ENCODE data around the gene FYN. TPM values are rescaled to one million over a fixed set of nuclear protein-coding genes. Genes with fewer than 3 reads are reported as not detected.

FYN gene
- total RNA-seq, 1 donor, result 91.9 TPM

GRCh38 chr6:111823012-111823411 lies 50.2 kb downstream of the FYN start:
- TF ChIP-seq, protein P1, sequence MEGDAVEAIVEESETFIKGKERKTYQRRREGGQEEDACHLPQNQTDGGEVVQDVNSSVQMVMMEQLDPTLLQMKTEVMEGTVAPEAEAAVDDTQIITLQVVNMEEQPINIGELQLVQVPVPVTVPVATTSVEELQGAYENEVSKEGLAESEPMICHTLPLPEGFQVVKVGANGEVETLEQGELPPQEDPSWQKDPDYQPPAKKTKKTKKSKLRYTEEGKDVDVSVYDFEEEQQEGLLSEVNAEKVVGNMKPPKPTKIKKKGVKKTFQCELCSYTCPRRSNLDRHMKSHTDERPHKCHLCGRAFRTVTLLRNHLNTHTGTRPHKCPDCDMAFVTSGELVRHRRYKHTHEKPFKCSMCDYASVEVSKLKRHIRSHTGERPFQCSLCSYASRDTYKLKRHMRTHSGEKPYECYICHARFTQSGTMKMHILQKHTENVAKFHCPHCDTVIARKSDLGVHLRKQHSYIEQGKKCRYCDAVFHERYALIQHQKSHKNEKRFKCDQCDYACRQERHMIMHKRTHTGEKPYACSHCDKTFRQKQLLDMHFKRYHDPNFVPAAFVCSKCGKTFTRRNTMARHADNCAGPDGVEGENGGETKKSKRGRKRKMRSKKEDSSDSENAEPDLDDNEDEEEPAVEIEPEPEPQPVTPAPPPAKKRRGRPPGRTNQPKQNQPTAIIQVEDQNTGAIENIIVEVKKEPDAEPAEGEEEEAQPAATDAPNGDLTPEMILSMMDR (IDR thresholded peaks at IDR 0.05; ENCODE audit: insufficient read depth, low read length), result no peak
- DNase-seq (ENCODE audit: low read depth), result no peak
- no peak overlapping the region for H3K4me3 ChIP-seq (ENCODE audit: low read depth, low read length)

- TF ChIP-seq, protein P1 (IDR thresholded peaks at IDR 0.05; ENCODE audit: insufficient read depth, low read length), result no peak
- no peak overlapping the region for H3K4me3 ChIP-seq (ENCODE audit: low read depth, low read length)
- DNase-seq (ENCODE audit: low read depth), result no peak
These were observed 53.8 kb downstream of the FYN start for GRCh38 chr6:111819458-111819857.

DNA sequence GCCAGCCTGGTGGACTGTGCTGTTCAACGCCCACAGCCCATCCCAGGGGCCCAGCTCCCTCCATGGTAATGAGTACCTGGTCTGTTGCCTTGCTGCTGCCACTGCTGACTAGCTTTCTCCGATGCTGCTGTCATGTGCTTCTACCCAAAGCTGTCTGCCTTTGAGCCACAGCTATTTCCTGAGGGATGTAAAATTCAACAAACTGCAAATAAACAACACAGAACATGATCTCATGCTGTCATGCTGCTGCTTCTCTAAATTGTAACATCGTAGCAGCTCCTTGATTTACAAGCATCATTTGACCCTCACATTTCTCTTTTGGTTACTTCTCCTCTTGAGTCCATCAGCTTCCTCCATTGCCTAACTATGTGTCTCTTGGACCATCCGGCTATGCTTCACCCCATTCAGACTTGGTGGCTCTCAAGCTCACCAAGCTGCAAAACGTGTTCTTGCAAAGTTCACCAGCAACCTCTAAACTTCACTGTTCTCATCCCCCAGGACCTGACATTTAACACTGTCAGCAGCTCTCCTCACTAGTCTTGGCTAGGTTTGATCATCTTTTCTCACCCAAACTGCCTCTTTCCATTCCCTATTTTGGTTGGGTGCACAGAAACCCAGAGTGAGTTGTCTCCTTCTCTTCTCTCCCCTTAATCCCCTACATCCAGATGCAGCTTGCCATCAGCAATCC lies 54.6 kb downstream of the FYN start:
- no peak overlapping the region for H3K4me3 ChIP-seq (ENCODE audit: low read depth, low read length)
- TF ChIP-seq, protein P1 (IDR thresholded peaks at IDR 0.05; ENCODE audit: insufficient read depth, low read length), result no peak
- DNase-seq (ENCODE audit: low read depth), result no peak

DNA sequence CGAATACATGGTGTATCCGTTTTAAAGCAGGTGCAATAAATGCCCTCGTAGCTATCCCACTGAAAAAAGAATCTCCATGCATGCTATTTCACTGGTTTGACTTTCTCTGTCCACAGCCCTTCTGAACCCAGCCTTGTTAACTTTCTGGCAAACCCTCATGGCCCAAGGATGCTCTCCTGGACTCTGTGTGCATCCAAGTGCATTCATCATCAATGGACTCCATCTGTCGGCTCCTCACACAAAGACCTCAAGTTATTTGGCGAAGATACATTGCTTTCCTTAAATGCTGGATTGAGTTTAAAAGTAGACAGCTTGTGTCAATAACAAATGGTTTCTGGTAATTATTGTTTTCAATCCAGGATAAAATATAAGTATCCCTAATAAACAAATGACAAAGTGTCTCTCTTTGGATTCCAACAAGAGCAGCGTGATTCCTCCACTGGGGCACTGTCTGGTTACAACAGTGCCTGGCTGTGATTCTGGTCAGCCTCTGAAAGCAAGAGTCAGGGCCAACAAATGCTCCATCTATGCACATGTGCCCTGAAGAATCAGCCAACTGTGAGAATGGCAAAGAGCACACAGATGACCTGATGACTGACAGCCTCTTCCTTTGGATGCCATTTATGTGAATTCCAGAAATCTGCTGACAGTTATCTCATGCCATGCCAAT lies 55.7 kb downstream of the FYN start:
- DNase-seq (ENCODE audit: low read depth), result no peak
- TF ChIP-seq, protein P1 (IDR thresholded peaks at IDR 0.05; ENCODE audit: insufficient read depth, low read length), result no peak
- no peak overlapping the region for H3K4me3 ChIP-seq (ENCODE audit: low read depth, low read length)

- no peak overlapping the region for H3K4me3 ChIP-seq (ENCODE audit: low read depth, low read length)
- TF ChIP-seq, protein P1 (IDR thresholded peaks at IDR 0.05; ENCODE audit: insufficient read depth, low read length), result no peak
- DNase-seq (ENCODE audit: low read depth), result no peak
These were observed 59.5 kb downstream of the FYN start for GRCh38 chr6:111813677-111814310.

DNA sequence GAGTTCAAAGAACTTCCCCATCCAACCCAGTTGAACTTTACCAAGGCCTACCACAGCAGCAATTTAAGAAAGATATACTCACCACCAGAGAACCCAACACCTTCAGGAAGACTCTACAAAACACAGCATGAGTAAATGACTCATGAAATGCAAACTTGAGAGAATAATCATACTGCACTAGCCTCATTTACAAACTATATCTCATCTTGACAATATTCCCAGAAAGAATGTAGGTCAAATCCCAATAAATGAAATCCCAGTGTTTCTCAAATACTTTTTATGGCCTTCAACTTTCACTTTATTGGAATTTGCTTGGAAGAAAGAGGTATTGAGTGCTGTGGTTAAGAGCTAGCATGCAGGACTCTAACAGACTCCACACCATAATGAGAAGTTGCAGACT lies 60.0 kb downstream of the FYN start:
- DNase-seq (ENCODE audit: low read depth), result peak; percentile 68
- TF ChIP-seq, protein P1 (IDR thresholded peaks at IDR 0.05; ENCODE audit: insufficient read depth, low read length), result no peak
- no peak overlapping the region for H3K4me3 ChIP-seq (ENCODE audit: low read depth, low read length)

Data from fibroblast of the aortic adventitia (primary cell).